Esophagus muscularis mucosa (tissue), 3 donors: Measurements from ENCODE around the gene AVL9.

Source experiments
- POLR2A ChIP-seq: fragments of 450-650 bp; IDR thresholded peaks from one replicate; pipeline ENCODE4 v1.6.1; 2017; ENCODE audit warnings: antibody characterized with exemption, moderate library complexity, mild to moderate bottlenecking, low read depth
- TF ChIP-seq, protein P1 (sequence below), 3 experiments: fragments of 200-600 bp in 2 of 3; fragments of 450-650 bp in 1 of 3; sonication (generic) in 2 of 3; IDR thresholded peaks; one replicate each; pipeline ENCODE4 v1.5.1; 2017 to 2019; ENCODE audit warnings: antibody characterized with exemption in 3 of 3, mild to moderate bottlenecking in 2 of 3, moderate library complexity in 1 of 3

DNA sequence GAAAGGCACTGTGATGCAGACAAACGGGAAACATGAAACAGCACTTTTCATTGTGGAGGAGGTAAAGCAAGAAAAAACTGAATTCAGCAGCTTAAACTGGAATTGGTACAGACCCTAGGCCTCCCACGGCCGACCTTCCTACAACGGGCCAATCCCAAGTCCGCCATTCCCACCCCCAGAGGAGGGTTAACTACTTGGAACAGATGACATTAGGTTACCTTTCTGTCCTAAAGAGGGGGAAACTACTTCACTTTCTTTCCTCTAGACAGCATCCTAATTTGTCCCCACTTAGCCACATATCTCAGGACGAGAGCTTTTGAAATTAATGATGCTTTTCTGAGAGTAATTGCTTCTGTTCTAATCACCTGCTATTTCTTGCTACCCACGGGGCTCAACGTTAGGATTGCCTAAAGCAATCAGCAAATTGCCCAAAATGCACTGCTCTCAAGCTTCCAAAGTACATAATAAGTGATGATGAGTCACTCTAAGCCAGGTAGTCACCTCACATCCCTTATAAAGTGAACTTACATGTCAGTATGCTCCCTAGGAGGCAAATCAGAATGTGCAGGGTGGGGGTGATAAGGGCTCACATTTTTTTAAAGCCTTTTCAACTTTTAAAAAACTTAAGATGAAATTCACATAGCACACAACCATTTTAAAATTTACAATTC lies 41.8 kb upstream of the AVL9 start:
- TF ChIP-seq, protein P1, sequence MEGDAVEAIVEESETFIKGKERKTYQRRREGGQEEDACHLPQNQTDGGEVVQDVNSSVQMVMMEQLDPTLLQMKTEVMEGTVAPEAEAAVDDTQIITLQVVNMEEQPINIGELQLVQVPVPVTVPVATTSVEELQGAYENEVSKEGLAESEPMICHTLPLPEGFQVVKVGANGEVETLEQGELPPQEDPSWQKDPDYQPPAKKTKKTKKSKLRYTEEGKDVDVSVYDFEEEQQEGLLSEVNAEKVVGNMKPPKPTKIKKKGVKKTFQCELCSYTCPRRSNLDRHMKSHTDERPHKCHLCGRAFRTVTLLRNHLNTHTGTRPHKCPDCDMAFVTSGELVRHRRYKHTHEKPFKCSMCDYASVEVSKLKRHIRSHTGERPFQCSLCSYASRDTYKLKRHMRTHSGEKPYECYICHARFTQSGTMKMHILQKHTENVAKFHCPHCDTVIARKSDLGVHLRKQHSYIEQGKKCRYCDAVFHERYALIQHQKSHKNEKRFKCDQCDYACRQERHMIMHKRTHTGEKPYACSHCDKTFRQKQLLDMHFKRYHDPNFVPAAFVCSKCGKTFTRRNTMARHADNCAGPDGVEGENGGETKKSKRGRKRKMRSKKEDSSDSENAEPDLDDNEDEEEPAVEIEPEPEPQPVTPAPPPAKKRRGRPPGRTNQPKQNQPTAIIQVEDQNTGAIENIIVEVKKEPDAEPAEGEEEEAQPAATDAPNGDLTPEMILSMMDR (IDR thresholded peaks at IDR 0.05) = no peak
- TF ChIP-seq POLR2A = no peak
